WTC11 (cell line): ENCODE data around the gene GAS6.

Source experiments
- ATF1 ChIP-seq: sonication (generic); formaldehyde crosslinking; IDR thresholded peaks from 2 replicates; pipeline ENCODE4 v1.8.1; 2023; ENCODE audit warnings: mild to moderate bottlenecking, moderate library complexity, missing genetic modification reagents
- CBFB ChIP-seq: sonication (generic); formaldehyde crosslinking; IDR thresholded peaks from 2 replicates; pipeline ENCODE4 v1.8.1; 2022; ENCODE audit warnings: mild to moderate bottlenecking, low read depth, missing genetic modification reagents
- GTF2I ChIP-seq: fragments of 250-450 bp; sonication (Bioruptor Pico); conservative IDR thresholded peaks from 2 replicates; pipeline ENCODE4 v1.4.0; 2021; ENCODE audit warnings: mild to moderate bottlenecking
- ZNF121 ChIP-seq: sonication (generic); formaldehyde crosslinking; IDR thresholded peaks from 2 replicates; pipeline ENCODE4 v1.8.0; 2023; ENCODE audit warnings: missing genetic modification reagents
- TF ChIP-seq, protein P1 (sequence below): fragments of 200-600 bp; IDR thresholded peaks from 2 replicates; pipeline ENCODE4 v1.8.0; 2022; ENCODE audit warnings: antibody characterized with exemption
- TF ChIP-seq, protein P2 (sequence below): sonication (generic); formaldehyde crosslinking; IDR thresholded peaks from 2 replicates; pipeline ENCODE4 v1.8.0; 2023; ENCODE audit warnings: missing genetic modification reagents, mild to moderate bottlenecking, borderline replicate concordance
- TF ChIP-seq, protein P3 (sequence below): sonication (generic); formaldehyde crosslinking; conservative IDR thresholded peaks from 2 replicates; pipeline ENCODE4 v1.8.1; 2023; ENCODE audit warnings: mild to moderate bottlenecking, low read depth, missing genetic modification reagents, moderate library complexity

DNA sequence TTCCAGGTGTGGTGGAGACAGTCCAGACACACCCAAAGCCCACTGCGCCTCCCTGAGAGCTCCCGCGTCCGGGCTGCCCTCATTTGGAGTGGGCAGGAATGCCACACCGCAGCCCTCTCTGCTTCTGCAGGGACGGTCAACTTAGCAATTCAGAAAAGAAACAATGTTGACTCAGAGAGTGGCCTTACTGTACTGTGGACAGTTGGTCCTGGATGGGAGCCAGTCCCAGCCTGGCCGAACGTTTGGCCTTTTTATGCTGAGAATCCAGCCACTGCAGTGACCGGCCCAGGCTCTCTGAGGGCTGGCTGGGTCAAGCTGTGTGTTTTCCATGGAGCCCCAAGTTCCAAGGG lies 7.2 kb downstream of the GAS6 start:
- TF ChIP-seq, protein P1, sequence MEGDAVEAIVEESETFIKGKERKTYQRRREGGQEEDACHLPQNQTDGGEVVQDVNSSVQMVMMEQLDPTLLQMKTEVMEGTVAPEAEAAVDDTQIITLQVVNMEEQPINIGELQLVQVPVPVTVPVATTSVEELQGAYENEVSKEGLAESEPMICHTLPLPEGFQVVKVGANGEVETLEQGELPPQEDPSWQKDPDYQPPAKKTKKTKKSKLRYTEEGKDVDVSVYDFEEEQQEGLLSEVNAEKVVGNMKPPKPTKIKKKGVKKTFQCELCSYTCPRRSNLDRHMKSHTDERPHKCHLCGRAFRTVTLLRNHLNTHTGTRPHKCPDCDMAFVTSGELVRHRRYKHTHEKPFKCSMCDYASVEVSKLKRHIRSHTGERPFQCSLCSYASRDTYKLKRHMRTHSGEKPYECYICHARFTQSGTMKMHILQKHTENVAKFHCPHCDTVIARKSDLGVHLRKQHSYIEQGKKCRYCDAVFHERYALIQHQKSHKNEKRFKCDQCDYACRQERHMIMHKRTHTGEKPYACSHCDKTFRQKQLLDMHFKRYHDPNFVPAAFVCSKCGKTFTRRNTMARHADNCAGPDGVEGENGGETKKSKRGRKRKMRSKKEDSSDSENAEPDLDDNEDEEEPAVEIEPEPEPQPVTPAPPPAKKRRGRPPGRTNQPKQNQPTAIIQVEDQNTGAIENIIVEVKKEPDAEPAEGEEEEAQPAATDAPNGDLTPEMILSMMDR: no peak
- TF ChIP-seq ZNF121 (CRISPR knock-in tag) (no peak), CBFB (CRISPR knock-in tag) (no peak), ATF1 (CRISPR knock-in tag) (no peak), GTF2I (CRISPR knock-in tag) (no peak)
- TF ChIP-seq, protein P2, sequence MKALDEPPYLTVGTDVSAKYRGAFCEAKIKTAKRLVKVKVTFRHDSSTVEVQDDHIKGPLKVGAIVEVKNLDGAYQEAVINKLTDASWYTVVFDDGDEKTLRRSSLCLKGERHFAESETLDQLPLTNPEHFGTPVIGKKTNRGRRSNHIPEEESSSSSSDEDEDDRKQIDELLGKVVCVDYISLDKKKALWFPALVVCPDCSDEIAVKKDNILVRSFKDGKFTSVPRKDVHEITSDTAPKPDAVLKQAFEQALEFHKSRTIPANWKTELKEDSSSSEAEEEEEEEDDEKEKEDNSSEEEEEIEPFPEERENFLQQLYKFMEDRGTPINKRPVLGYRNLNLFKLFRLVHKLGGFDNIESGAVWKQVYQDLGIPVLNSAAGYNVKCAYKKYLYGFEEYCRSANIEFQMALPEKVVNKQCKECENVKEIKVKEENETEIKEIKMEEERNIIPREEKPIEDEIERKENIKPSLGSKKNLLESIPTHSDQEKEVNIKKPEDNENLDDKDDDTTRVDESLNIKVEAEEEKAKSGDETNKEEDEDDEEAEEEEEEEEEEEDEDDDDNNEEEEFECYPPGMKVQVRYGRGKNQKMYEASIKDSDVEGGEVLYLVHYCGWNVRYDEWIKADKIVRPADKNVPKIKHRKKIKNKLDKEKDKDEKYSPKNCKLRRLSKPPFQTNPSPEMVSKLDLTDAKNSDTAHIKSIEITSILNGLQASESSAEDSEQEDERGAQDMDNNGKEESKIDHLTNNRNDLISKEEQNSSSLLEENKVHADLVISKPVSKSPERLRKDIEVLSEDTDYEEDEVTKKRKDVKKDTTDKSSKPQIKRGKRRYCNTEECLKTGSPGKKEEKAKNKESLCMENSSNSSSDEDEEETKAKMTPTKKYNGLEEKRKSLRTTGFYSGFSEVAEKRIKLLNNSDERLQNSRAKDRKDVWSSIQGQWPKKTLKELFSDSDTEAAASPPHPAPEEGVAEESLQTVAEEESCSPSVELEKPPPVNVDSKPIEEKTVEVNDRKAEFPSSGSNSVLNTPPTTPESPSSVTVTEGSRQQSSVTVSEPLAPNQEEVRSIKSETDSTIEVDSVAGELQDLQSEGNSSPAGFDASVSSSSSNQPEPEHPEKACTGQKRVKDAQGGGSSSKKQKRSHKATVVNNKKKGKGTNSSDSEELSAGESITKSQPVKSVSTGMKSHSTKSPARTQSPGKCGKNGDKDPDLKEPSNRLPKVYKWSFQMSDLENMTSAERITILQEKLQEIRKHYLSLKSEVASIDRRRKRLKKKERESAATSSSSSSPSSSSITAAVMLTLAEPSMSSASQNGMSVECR (CRISPR knock-in tag): no peak
- TF ChIP-seq, protein P3, sequence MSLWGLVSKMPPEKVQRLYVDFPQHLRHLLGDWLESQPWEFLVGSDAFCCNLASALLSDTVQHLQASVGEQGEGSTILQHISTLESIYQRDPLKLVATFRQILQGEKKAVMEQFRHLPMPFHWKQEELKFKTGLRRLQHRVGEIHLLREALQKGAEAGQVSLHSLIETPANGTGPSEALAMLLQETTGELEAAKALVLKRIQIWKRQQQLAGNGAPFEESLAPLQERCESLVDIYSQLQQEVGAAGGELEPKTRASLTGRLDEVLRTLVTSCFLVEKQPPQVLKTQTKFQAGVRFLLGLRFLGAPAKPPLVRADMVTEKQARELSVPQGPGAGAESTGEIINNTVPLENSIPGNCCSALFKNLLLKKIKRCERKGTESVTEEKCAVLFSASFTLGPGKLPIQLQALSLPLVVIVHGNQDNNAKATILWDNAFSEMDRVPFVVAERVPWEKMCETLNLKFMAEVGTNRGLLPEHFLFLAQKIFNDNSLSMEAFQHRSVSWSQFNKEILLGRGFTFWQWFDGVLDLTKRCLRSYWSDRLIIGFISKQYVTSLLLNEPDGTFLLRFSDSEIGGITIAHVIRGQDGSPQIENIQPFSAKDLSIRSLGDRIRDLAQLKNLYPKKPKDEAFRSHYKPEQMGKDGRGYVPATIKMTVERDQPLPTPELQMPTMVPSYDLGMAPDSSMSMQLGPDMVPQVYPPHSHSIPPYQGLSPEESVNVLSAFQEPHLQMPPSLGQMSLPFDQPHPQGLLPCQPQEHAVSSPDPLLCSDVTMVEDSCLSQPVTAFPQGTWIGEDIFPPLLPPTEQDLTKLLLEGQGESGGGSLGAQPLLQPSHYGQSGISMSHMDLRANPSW (CRISPR knock-in tag): no peak
